AG04450 (cell line): ENCODE data around the gene RXFP4. TPM values are rescaled to one million over a fixed set of nuclear protein-coding genes. Genes with fewer than 3 reads are reported as not detected.

ENCODE experiments used
- CTCF ChIA-PET: fragments of 300-600, 350-600 bp; formaldehyde crosslinking; extraction: SDS; loops from one replicate; lab custom pipeline; 2022; ENCODE audit warnings: antibody characterized with exemption, inconsistent platforms; lab: Charles Lee
- POLR2A ChIA-PET: fragments of 350-600 bp; formaldehyde crosslinking; extraction: SDS; loops from one replicate; lab custom pipeline; 2021; ENCODE audit warnings: antibody characterized with exemption, inconsistent platforms; lab: Yijun Ruan, JAX
- DNase-seq: peaks from one replicate; pipeline ENCODE4 v3.0.0-alpha.2; 2011; ENCODE audit warnings: low read depth, low spot score
- H3K27ac ChIP-seq: one replicate; pipeline ENCODE4 v1.5.1; 2012; ENCODE audit warnings: low read depth, low read length, control low read depth
- H3K27me3 ChIP-seq: one replicate; pipeline ENCODE4 v1.6.0; 2012; ENCODE audit warnings: low read length; ENCODE audit not compliant: control insufficient read depth, insufficient read depth
- H3K4me3 ChIP-seq: 2 replicates; pipeline ENCODE4 v1.5.1; 2011; ENCODE audit warnings: mild to moderate bottlenecking, low read depth, low read length, control low read depth
- H3K9me3 ChIP-seq: 2 replicates; pipeline ENCODE4 v1.5.1; 2012; ENCODE audit warnings: low read length; ENCODE audit not compliant: control insufficient read depth, insufficient read depth
- polyA plus RNA-seq: library from polyadenylated mRNA; depleted of rRNA; stranded (reverse); fragments of >200 nt; gene quantifications from 2 replicates; pipeline ENCODE4 v1.2.3, GENCODE V29; 2011
- TF ChIP-seq, protein P1 (sequence below): IDR thresholded peaks from 2 replicates; pipeline ENCODE4 v1.5.1; 2011; ENCODE audit warnings: low read depth, low read length, control low read depth, inconsistent platforms

Gene RXFP4
- polyA plus RNA-seq, 1 experiment, result not detected

DNA sequence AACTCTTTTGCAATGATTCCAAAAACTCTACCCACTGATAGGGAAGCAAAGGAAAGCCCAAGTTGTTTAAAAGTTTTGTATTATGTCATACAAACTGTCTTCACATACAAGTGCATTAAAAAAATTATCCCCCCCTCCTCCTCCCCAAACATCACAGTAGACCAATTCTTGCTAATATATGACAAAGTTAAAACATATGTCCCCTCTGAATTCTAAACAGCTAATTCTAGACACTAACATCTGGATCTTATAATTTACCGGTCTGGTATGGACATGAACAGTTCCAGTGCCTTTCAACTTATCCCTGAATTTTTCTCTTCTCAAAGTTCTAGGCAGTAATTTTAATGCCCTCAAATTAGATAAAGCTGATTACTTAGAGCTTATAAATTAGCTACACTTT, 43.7 kb upstream of the RXFP4 start:
- ChIA-PET CTCF (interaction anchor here (0.6 to 1.4 kb wide), 4 partner anchors 10 to 681 kb away, joined by 3 to 7 read pairs (median 4); no protein-coding TSS in a partner anchor), POLR2A (interaction anchor here (0.5 to 0.7 kb wide), 2 partner anchors 104 to 171 kb away, joined by 3 to 5 read pairs; no protein-coding TSS in a partner anchor)
- no peak for DNase-seq
- no peak overlapping the region for H3K27ac ChIP-seq
- H3K9me3 ChIP-seq, result no peaks in the 10 kb centered on the region
- no peaks in the 10 kb centered on the region for H3K27me3 ChIP-seq
- no peak overlapping the region for H3K4me3 ChIP-seq
- TF ChIP-seq, protein P1, sequence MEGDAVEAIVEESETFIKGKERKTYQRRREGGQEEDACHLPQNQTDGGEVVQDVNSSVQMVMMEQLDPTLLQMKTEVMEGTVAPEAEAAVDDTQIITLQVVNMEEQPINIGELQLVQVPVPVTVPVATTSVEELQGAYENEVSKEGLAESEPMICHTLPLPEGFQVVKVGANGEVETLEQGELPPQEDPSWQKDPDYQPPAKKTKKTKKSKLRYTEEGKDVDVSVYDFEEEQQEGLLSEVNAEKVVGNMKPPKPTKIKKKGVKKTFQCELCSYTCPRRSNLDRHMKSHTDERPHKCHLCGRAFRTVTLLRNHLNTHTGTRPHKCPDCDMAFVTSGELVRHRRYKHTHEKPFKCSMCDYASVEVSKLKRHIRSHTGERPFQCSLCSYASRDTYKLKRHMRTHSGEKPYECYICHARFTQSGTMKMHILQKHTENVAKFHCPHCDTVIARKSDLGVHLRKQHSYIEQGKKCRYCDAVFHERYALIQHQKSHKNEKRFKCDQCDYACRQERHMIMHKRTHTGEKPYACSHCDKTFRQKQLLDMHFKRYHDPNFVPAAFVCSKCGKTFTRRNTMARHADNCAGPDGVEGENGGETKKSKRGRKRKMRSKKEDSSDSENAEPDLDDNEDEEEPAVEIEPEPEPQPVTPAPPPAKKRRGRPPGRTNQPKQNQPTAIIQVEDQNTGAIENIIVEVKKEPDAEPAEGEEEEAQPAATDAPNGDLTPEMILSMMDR, result no peak

DNA sequence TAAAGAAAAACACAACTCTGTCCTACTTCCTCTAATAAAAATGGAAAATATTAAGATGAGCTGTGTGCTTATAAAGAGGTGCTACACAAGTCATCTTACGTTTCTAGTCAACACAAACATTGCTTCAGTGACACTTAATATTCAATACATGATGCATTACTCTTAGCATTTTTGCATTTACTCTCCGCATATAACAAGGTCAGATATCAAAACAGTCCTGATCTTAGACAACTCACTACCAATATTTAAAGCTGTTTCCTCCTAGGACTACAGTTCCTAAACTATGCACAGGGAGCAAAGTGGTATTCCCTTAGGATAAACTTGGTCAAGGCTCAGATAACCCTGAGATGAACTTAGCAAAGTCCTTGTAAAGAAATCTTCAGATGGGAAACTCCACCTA, 42.5 kb upstream of the RXFP4 start:
- ChIA-PET CTCF (interaction anchor here (0.6 to 1.4 kb wide), 3 partner anchors 8 to 105 kb away, joined by 3 to 5 read pairs (median 3); no protein-coding TSS in a partner anchor), POLR2A (no interaction called here)
- no peak overlapping the region for H3K27ac ChIP-seq
- H3K27me3 ChIP-seq, result no peaks in the 10 kb centered on the region
- TF ChIP-seq, protein P1, result no peak
- no peak for DNase-seq
- H3K9me3 ChIP-seq, result no peaks in the 10 kb centered on the region
- no peak overlapping the region for H3K4me3 ChIP-seq

DNA sequence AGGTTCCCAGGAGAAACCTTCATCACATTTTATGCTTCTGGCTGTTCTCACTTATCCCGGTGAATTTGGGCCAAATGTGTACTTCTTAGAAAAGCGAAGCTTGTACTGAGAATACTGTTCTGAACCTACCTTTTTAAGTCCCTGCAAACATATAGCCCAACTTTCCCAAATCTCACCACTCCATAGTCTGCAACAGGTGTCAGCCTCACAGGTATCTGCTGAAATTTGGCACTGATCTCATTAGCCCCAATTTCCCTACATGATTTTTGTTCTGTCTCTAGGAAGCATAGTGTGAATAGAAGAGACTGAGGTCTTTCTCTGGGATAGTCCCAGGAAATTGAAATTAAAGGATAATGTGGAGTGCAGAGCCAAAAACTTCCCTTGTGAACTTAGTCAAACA, 41.8 kb upstream of the RXFP4 start:
- Histone ChIP-seq H3K27me3 (no peaks in the 10 kb centered on the region), H3K9me3 (no peaks in the 10 kb centered on the region), H3K4me3 (no peak overlapping the region), H3K27ac (no peak overlapping the region)
- TF ChIP-seq, protein P1, result no peak
- no peak for DNase-seq
- CTCF ChIA-PET, result interaction anchor here (0.7 kb wide), 1 partner anchor 170 kb away, joined by 3 read pairs; no protein-coding TSS in a partner anchor
- POLR2A ChIA-PET, result no interaction called here

DNA sequence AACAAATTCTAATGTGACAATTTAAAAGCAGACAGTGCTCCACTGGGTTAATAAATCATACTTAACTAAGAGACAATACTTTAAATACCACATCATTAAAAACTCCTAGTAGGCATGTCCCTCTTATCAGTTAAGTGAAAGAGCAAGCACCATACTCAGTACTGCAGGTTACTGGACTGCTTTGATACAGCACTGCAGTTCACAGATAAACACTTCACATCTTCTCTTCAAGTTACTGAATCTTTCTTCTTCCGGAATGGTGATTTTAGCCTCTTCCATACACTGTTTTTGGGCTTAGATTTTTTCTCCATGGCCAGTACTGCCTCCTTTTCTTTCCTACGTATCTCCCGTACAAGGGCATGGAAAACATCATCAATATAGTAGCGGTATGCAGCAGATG, 41.3 kb upstream of the RXFP4 start:
- no peak for DNase-seq
- CTCF ChIA-PET, result interaction anchor here (0.7 kb wide), 1 partner anchor 171 kb away, joined by 3 read pairs; no protein-coding TSS in a partner anchor
- Histone ChIP-seq H3K9me3 (no peaks in the 10 kb centered on the region), H3K27ac (no peak overlapping the region), H3K27me3 (no peaks in the 10 kb centered on the region), H3K4me3 (no peak overlapping the region)
- TF ChIP-seq, protein P1, result no peak
- POLR2A ChIA-PET, result no interaction called here

DNA sequence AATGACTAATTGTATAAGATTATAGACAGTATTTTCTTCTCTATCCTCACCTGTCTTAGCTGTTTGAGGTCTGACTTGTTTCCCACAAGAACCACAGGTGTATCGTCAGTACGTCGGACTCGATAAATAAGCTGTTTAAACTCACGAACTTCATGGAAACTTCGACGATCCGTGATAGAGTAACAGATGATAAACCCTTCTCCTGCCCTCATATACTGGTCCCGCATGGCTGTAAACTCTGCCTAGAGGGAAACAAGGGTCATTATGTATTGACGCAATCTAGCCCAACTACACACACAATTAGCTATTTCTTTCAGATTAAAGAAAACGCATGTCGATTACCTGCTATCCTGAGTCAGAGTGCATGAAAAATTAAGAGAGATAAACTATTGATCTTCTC, 37.2 kb upstream of the RXFP4 start:
- Histone ChIP-seq H3K4me3 (no peak overlapping the region), H3K27ac (no peak overlapping the region), H3K27me3 (no peaks in the 10 kb centered on the region), H3K9me3 (no peaks in the 10 kb centered on the region)
- ChIA-PET CTCF (interaction anchor here (1.2 kb wide), 1 partner anchor 85 kb away, joined by 5 read pairs; no protein-coding TSS in a partner anchor), POLR2A (no interaction called here)
- DNase-seq, result no peak
- TF ChIP-seq, protein P1, result no peak
